Activated CD8-positive, alpha-beta memory T cell treated with anti-CD3 and anti-CD28 coated beads, Interleukin-2, amount 50 U/mL, for 1 hour (primary cell): Measurements from ENCODE around the gene TBC1D4.

Experiments
- DNase-seq: peaks from one replicate; pipeline ENCODE4 v3.0.0-alpha.2; 2020; ENCODE audit errors: extremely low read depth

TBC1D4 gene

GRCh38 chr13:75391432-75392100, 90.4 kb downstream of the TBC1D4 start:
- no peak for DNase-seq

- no peak for DNase-seq
These were observed 91.7 kb downstream of the TBC1D4 start for GRCh38 chr13:75390229-75390628.

- no peak for DNase-seq
These were observed 96.3 kb downstream of the TBC1D4 start for GRCh38 chr13:75385708-75386083.

GRCh38 chr13:75384879-75385707, 96.9 kb downstream of the TBC1D4 start:
- no peak for DNase-seq

GRCh38 chr13:75383064-75383715, 98.8 kb downstream of the TBC1D4 start:
- no peak for DNase-seq

GRCh38 chr13:75378301-75378700, 103.7 kb downstream of the TBC1D4 start:
- DNase-seq, result no peak

- DNase-seq, result no peak
These were observed 105.1 kb downstream of the TBC1D4 start for GRCh38 chr13:75376792-75377402.

- DNase-seq, result no peak
These were observed 106.6 kb downstream of the TBC1D4 start for GRCh38 chr13:75375329-75375728.

- no peak for DNase-seq
These were observed 108.0 kb downstream of the TBC1D4 start for GRCh38 chr13:75373988-75374387.

- DNase-seq, result no peak
These were observed 108.8 kb downstream of the TBC1D4 start for GRCh38 chr13:75372923-75373841.

GRCh38 chr13:75372517-75372916, 109.5 kb downstream of the TBC1D4 start:
- DNase-seq, result no peak

- DNase-seq, result no peak
These were observed 110.8 kb downstream of the TBC1D4 start for GRCh38 chr13:75371203-75371602.

GRCh38 chr13:75370774-75371173, 111.2 kb downstream of the TBC1D4 start:
- no peak for DNase-seq

- no peak for DNase-seq
These were observed 112.0 kb downstream of the TBC1D4 start for GRCh38 chr13:75369981-75370380.

- DNase-seq, result no peak
These were observed 113.8 kb downstream of the TBC1D4 start for GRCh38 chr13:75368167-75368566.

GRCh38 chr13:75366380-75367280, 115.3 kb downstream of the TBC1D4 start:
- no peak for DNase-seq

- DNase-seq, result no peak
These were observed 116.2 kb downstream of the TBC1D4 start for GRCh38 chr13:75365724-75366173.

GRCh38 chr13:75364131-75364713, 117.7 kb downstream of the TBC1D4 start:
- DNase-seq, result no peak

- DNase-seq, result no peak
These were observed 118.6 kb downstream of the TBC1D4 start for GRCh38 chr13:75363371-75363770.

- no peak for DNase-seq
These were observed 119.9 kb downstream of the TBC1D4 start for GRCh38 chr13:75362026-75362425.
